ENCODE data around the gene EFCAB14.

EFCAB14 gene

DNA sequence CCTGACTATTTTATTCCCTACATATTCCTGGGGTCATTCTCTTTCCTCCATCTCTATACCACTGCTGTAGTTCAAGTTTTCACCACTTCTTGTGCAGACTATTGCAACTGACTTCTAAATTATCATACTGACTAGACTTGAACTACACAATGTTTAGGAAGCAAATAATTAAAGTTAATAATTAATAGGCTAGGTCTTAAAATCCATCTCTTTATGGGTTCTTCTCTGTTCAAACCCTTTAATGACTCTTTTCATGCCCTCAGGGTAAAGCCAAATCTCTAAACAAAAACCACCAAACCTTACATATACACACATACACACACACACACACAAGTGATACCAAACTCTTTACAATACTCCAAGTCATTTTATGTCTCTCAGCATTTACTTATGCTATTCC, 80.0 kb downstream of the EFCAB14 start:
- no peak overlapping the region for H3K4me3 ChIP-seq (ENCODE audit: low read depth, low read length)
- DNase-seq (ENCODE audit: low read depth): no peak
- TF ChIP-seq, protein P1, sequence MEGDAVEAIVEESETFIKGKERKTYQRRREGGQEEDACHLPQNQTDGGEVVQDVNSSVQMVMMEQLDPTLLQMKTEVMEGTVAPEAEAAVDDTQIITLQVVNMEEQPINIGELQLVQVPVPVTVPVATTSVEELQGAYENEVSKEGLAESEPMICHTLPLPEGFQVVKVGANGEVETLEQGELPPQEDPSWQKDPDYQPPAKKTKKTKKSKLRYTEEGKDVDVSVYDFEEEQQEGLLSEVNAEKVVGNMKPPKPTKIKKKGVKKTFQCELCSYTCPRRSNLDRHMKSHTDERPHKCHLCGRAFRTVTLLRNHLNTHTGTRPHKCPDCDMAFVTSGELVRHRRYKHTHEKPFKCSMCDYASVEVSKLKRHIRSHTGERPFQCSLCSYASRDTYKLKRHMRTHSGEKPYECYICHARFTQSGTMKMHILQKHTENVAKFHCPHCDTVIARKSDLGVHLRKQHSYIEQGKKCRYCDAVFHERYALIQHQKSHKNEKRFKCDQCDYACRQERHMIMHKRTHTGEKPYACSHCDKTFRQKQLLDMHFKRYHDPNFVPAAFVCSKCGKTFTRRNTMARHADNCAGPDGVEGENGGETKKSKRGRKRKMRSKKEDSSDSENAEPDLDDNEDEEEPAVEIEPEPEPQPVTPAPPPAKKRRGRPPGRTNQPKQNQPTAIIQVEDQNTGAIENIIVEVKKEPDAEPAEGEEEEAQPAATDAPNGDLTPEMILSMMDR (IDR thresholded peaks at IDR 0.05; ENCODE audit: low read depth, low read length, missing control alignments): no peak

DNA sequence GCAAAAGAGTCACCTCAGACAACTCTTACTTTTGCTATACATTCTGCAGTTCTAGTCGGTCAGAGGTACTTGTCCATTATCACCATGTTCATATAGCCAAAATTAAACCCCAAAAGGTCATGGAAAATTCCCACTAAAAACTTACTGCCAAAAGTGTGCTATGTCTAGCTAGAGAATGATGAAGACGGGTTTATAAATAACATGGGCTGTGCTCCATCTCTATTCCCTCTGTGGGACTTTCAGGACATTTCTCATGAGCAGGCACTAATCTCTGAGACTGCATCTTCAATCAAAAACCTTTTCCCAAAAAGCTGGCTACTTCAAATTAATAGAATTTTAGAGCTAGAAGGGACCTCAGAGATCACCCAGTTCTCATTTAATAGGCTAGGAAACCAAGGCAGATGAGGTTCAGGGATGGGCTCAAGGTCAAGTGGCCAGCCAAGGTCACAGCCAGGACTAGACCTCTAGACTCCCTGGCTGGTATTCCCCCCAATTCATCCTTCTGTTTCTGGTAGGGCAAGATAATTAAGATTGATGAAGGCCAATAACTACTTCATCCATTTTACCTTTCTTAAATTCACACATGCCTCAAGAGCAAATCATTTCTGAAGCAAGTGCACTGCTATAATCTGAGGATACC, 81.3 kb downstream of the EFCAB14 start:
- DNase-seq (ENCODE audit: low read depth): no peak
- TF ChIP-seq, protein P1 (IDR thresholded peaks at IDR 0.05; ENCODE audit: low read depth, low read length, missing control alignments): no peak
- H3K4me3 ChIP-seq (ENCODE audit: low read depth, low read length): no peak overlapping the region

DNA sequence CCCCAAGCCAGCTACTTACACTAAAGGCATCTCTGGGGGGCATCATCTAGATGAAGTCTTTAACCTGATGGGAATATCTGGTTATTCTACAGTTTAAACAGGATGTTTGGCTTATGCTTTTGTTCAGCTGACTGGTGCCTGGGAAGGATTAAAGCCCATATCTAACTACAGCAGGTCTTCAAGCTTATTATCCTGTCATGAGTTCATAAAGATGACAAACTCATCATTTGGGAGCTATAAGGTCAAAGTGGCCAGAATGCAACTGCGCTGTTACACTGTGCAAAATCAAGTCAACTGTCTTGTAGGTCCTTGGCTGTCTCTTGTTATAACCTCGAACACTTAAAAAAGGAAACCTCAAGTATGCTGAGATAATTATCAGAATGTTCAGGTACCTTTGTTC, 83.7 kb downstream of the EFCAB14 start:
- TF ChIP-seq, protein P1 (IDR thresholded peaks at IDR 0.05; ENCODE audit: low read depth, low read length, missing control alignments): no peak
- DNase-seq (ENCODE audit: low read depth): no peak
- no peak overlapping the region for H3K4me3 ChIP-seq (ENCODE audit: low read depth, low read length)

DNA sequence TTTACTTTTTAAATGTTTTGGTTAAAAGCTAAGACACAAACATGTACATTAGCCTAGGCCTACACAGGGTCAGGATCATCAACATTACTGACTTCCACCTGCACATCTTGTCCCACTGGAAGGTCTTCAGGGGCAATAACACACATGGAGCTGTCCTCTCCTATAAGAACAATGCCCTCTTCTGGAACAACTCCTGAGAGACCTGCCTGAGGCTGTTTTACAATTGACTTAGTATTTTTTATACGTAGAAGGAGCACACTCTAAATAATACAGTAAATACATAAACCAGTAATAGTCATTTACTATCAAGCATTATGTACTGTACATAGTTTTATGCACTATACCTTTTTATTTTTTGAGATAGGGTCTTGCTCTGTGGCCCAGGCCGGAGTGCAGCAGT, 88.2 kb downstream of the EFCAB14 start:
- no peak overlapping the region for H3K4me3 ChIP-seq (ENCODE audit: low read depth, low read length)
- no peak for DNase-seq (ENCODE audit: low read depth)
- TF ChIP-seq, protein P1 (IDR thresholded peaks at IDR 0.05; ENCODE audit: low read depth, low read length, missing control alignments): no peak
